ENCODE results near the gene PLBD1. TPM values are rescaled to one million over a fixed set of nuclear protein-coding genes. Genes with fewer than 3 reads are reported as not detected.
A peak's percentile ranks its signal among the peaks of the same experiment; 100 is the strongest.

PLBD1 gene
- total and polyA plus RNA-seq, 10 donors, result 3.1 to 83.2 (median 29.5) TPM

DNA sequence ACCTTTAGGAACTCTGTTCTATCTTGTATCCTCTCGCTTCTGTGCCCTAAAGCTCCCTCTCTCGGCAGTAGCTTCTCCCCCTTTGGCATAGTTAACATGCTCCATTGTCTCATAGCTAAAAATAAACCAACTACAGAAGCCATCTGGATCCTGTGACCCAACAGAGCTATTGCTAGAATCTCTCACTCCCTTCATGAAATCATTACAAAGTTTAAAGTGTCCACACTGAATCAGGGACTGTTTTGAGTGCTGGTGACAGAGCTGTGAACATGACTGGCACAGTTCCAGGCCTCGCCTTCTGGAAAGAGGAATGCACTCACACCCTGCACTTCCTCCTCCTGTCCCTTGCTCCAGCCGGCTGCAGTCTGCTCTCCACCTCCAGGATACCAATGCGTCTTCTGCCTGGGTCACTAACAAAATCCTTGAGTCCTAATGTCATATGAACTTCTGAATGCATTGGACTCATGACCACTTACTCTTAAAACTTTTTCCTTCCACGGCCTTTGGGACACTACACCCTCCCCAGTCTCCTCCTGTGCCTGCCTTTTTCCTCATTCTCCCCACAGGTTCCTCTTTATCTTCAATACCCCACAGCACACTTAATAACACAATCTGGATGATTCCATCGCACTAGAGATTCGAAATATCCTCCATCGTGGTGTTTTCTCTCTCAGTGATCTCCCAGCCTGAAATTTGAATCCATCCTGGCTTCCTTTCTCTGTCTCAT is 13.2 kb downstream of the PLBD1 start:
- 16 to 38% (median 19%) methylated on average over 9 of the region's 9 CpGs for WGBS, 5 donors
- intact Hi-C loops (cut with DNase I; ENCODE audit: low total_unique reads), result no loop called here
- Histone ChIP-seq H3K36me3 (peaks cover 0 to 18% (median 0%) of the 10 kb centered on the region in 6 donors), H3K4me3 (peak overlapping the region in 2 of 8 donors; percentile 4 to 43), H3K27me3 (replicated peaks in 1 of 7) (peaks cover 0 to 12% (median 0%) of the 10 kb centered on the region in 7 donors), H3K27ac (peak overlapping the region in 7 of 8 donors; percentile 13 to 91 (median 49)), H3K4me1 (peaks cover 0 to 49% (median 19%) of the 10 kb centered on the region in 6 donors), H3K9me3 (peaks cover 0 to 4% (median 0%) of the 10 kb centered on the region in 8 donors)
- peak; percentile 84 for DNase-seq
- no peak for TF ChIP-seq POLR2A (IDR thresholded peaks at IDR 0.05)
- TF ChIP-seq POLR2AphosphoS5 (IDR thresholded peaks at IDR 0.05), result peak in 1 of 3 donors; percentile 37
- TF ChIP-seq, protein P1, sequence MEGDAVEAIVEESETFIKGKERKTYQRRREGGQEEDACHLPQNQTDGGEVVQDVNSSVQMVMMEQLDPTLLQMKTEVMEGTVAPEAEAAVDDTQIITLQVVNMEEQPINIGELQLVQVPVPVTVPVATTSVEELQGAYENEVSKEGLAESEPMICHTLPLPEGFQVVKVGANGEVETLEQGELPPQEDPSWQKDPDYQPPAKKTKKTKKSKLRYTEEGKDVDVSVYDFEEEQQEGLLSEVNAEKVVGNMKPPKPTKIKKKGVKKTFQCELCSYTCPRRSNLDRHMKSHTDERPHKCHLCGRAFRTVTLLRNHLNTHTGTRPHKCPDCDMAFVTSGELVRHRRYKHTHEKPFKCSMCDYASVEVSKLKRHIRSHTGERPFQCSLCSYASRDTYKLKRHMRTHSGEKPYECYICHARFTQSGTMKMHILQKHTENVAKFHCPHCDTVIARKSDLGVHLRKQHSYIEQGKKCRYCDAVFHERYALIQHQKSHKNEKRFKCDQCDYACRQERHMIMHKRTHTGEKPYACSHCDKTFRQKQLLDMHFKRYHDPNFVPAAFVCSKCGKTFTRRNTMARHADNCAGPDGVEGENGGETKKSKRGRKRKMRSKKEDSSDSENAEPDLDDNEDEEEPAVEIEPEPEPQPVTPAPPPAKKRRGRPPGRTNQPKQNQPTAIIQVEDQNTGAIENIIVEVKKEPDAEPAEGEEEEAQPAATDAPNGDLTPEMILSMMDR (IDR thresholded peaks at IDR 0.05 in 8 of 11, conservative IDR thresholded peaks at IDR 0.05 in 3 of 11), result peak in 1 of 11 experiments; percentile 14

DNA sequence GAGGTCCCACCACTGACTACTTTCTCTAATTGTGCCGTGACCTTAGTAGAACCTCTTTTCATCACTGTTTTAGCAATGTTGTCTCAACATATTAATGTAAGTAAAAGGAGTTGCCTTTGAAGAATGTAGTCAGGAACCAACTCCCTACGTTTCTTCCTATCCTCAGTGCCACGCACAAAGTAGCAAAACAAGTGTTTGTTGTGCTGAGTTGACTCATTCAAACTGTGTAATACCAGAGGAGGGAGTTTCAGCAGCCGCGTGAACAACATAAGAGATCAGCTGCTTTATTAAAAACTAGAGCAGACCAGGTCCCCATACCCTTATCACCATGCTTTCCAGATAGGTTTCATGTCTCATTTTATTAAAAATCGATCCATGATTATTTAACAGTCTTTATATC is 19.1 kb downstream of the PLBD1 start:
- 88 to 93% (median 90%) methylated on average over 6 of the region's 6 CpGs for WGBS, 5 donors
- DNase-seq, result no peak
- intact Hi-C loops (cut with DNase I; ENCODE audit: low total_unique reads), result no loop called here
- Histone ChIP-seq H3K27ac (no peak overlapping the region), H3K27me3 (replicated peaks in 1 of 7) (peaks cover 0 to 4% (median 0%) of the 10 kb centered on the region in 7 donors), H3K4me3 (no peak overlapping the region), H3K9me3 (no peaks in the 10 kb centered on the region), H3K36me3 (peaks cover 0 to 18% (median 0%) of the 10 kb centered on the region in 6 donors), H3K4me1 (peaks cover 0 to 7% (median 0%) of the 10 kb centered on the region in 6 donors)
- no peak for TF ChIP-seq POLR2AphosphoS5 (IDR thresholded peaks at IDR 0.05)
- TF ChIP-seq POLR2A (IDR thresholded peaks at IDR 0.05), result no peak
- TF ChIP-seq, protein P1 (IDR thresholded peaks at IDR 0.05 in 8 of 11, conservative IDR thresholded peaks at IDR 0.05 in 3 of 11), result no peak

DNA sequence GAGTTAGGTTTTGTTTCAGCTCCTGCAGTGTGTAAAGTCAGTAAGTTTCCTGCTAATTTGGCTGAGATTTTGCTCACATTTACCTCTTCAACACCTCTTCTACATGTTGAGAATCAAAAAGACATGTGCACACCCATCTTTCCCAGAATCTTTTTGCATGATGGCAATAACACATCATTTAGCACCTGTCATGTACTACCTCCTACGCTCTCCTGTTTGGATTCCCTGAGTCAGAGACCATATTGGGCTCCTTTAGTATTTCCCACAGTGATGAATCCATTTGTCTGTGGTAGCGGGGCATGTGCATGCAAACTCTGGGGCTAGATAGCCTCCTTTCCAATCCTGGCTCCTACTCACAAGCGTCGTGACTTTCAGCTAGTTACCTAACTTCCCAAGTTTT is 20.1 kb downstream of the PLBD1 start:
- H3K4me1 ChIP-seq, result no peaks in the 10 kb centered on the region
- intact Hi-C loops (cut with DNase I; ENCODE audit: low total_unique reads), result no loop called here
- DNase-seq, result no peak
- TF ChIP-seq POLR2A (IDR thresholded peaks at IDR 0.05) (no peak), POLR2AphosphoS5 (IDR thresholded peaks at IDR 0.05) (no peak)
- TF ChIP-seq, protein P1 (IDR thresholded peaks at IDR 0.05 in 8 of 11, conservative IDR thresholded peaks at IDR 0.05 in 3 of 11), result no peak
- H3K27ac ChIP-seq, result no peak overlapping the region
- peaks cover 0 to 12% (median 0%) of the 10 kb centered on the region in 6 donors for H3K36me3 ChIP-seq
- no peaks in the 10 kb centered on the region for H3K9me3 ChIP-seq
- H3K27me3 ChIP-seq (replicated peaks in 1 of 7), result no peaks in the 10 kb centered on the region
- WGBS, 5 donors, result 95 to 98% (median 96%) methylated on average over 4 of the region's 4 CpGs
- H3K4me3 ChIP-seq, result no peak overlapping the region

Data from spleen (tissue), 11 donors.